ENCODE measurements around the gene MAT2B. TPM values are rescaled to one million over a fixed set of nuclear protein-coding genes. Genes with fewer than 3 reads are reported as not detected.

MAT2B gene
- total and polyA plus RNA-seq, 11 donors = 33.8 to 61.6 (median 57.8) TPM

GRCh38 chr5:163503106-163504078 is 2.0 kb upstream of the MAT2B start:
- DNase-seq (peak; percentile 48 to 72 (median 71)), ATAC-seq (peak in 3 of 4 donors; percentile 9 to 59 (median 44))
- WGBS, 4 donors = 1 to 2% (median 2%) methylated on average over 17 of the region's 17 CpGs
- Histone ChIP-seq H3K27me3 (no peaks in the 10 kb centered on the region), H3K36me3 (no peaks in the 10 kb centered on the region), H3K9me3 (no peaks in the 10 kb centered on the region), H3K27ac (peak overlapping the region; percentile 89 to 99 (median 96)), H3K4me3 (peak overlapping the region; percentile 5 to 90 (median 77)), H3K4me1 (peaks cover 6 to 39% (median 27%) of the 10 kb centered on the region in 12 donors)
- peak in 1 of 2 donors; percentile 40 for TF ChIP-seq POLR2A (IDR thresholded peaks at IDR 0.05)
- peak in 9 of 12 donors; percentile 11 to 55 (median 41) for TF ChIP-seq CTCF (IDR thresholded peaks at IDR 0.05)
- intact Hi-C loops (cut with DNase I) = loop anchor here in 7 of 10 donors (1.0 to 5.0 kb wide), 3 partner anchors 41 to 43 kb away; partner anchors contain the start of genes HMMR (in 7 of the 7) and NUDCD2 (in 7 of the 7)

GRCh38 chr5:163504079-163504931 is 1.1 kb upstream of the MAT2B start:
- Histone ChIP-seq H3K4me1 (peaks cover 6 to 48% (median 35%) of the 10 kb centered on the region in 12 donors), H3K27me3 (no peaks in the 10 kb centered on the region), H3K4me3 (peak overlapping the region; percentile 5 to 90 (median 77)), H3K27ac (peak overlapping the region; percentile 89 to 99 (median 96)), H3K9me3 (no peaks in the 10 kb centered on the region), H3K36me3 (no peaks in the 10 kb centered on the region)
- TF ChIP-seq POLR2A (IDR thresholded peaks at IDR 0.05) = no peak
- DNase-seq (peak in 4 of 5 donors; percentile 23 to 46 (median 36)), ATAC-seq (peak; percentile 22 to 34 (median 26))
- WGBS, 4 donors = 1 to 2% (median 1%) methylated on average over 27 of the region's 27 CpGs
- intact Hi-C loops (cut with DNase I) = loop anchor here in 4 of 10 donors (2.0 to 5.0 kb wide), 2 partner anchors 42 to 44 kb away; partner anchors contain the start of genes HMMR (in 4 of the 4) and NUDCD2 (in 4 of the 4)

GRCh38 chr5:163505049-163505367 is 411 bp upstream of the MAT2B start:
- WGBS, 4 donors = 1 to 3% (median 2%) methylated on average over 7 of the region's 7 CpGs
- peaks cover 9 to 55% (median 40%) of the 10 kb centered on the region in 12 donors for H3K4me1 ChIP-seq
- ATAC-seq = peak in 2 of 4 donors; percentile 1 to 2

More at GRCh38 chr5:163505049-163505367, 411 bp upstream of the MAT2B start:
- DNase-seq = peak in 1 of 5 donors; percentile 24
- Histone ChIP-seq H3K9me3 (no peaks in the 10 kb centered on the region), H3K4me3 (peak overlapping the region; percentile 4 to 90 (median 77)), H3K27ac (peak overlapping the region; percentile 89 to 99 (median 96)), H3K36me3 (no peaks in the 10 kb centered on the region), H3K27me3 (no peaks in the 10 kb centered on the region)
- TF ChIP-seq POLR2A (IDR thresholded peaks at IDR 0.05) = no peak
- TF ChIP-seq CTCF (IDR thresholded peaks at IDR 0.05) = no peak
- intact Hi-C loops (cut with DNase I) = loop anchor here in 4 of 10 donors (1.0 to 5.0 kb wide), 4 partner anchors 43 to 68 kb away; partner anchors contain the start of genes HMMR (in 3 of the 4), NUDCD2 (in 3 of the 4) and CCNG1 (in 1 of the 4)

Data from heart left ventricle (tissue), 16 donors.